Testis (tissue), 3 donors: ENCODE measurements around the gene CPZ. TPM values are rescaled to one million over a fixed set of nuclear protein-coding genes. Genes with fewer than 3 reads are reported as not detected.

Experiments used
- DNase-seq: peaks from one replicate; pipeline ENCODE4 v3.0.0-alpha.2; 2019
- H3K27ac ChIP-seq, 2 donors: fragments of 200-600 bp; sonication (generic); one replicate each; pipeline ENCODE4 v1.5.1; 2019
- H3K27me3 ChIP-seq: fragments of 200-600 bp; sonication (generic); one replicate; pipeline ENCODE4 v1.5.1; 2019
- H3K36me3 ChIP-seq: fragments of 200-600 bp; sonication (generic); one replicate; pipeline ENCODE4 v1.5.1; 2017; ENCODE audit warnings: low read depth; ENCODE audit errors: missing control alignments
- H3K4me1 ChIP-seq: fragments of 200-600 bp; sonication (generic); one replicate; pipeline ENCODE4 v1.5.1; 2019
- H3K4me3 ChIP-seq, 2 donors: fragments of 200-600 bp; sonication (generic); one replicate each; pipeline ENCODE4 v1.5.1; 2017 to 2019
- H3K9me3 ChIP-seq: fragments of 200-600 bp; sonication (generic); one replicate; pipeline ENCODE4 v1.5.1; 2017
- POLR2A ChIP-seq: fragments of 450-650 bp; IDR thresholded peaks from one replicate; pipeline ENCODE4 v1.6.1; 2017; ENCODE audit warnings: antibody characterized with exemption, mild to moderate bottlenecking, moderate library complexity
- WGBS, 2 donors: methylation state at CpG; one replicate each; pipeline ENCODE4 v1.1.5; 2018; 5-methylcytosine and 5-hydroxymethylcytosine counted together
- intact Hi-C: fragments of 100-400 bp; cut with DNase I; formaldehyde crosslinking; loops from one replicate; pipeline ENCODE4 v1.15.1; 2023; ENCODE audit warnings: low total_unique reads
- polyA plus RNA-seq: library from polyadenylated mRNA; stranded (reverse); fragments of 350-450 nt; fragmentation: Illumina TruSeq; extraction: RNeasy Lipid Tissue Mini Kit (QIAGEN cat#74804); gene quantifications from one replicate; pipeline ENCODE4 v1.2.3, GENCODE V29; 2014; ENCODE audit warnings: low read depth, low replicate concordance; ENCODE audit not compliant: insufficient read depth
- total RNA-seq, 2 donors: library from RNA; depleted of rRNA; stranded (reverse); fragments of >200 nt; gene quantifications; one replicate each; pipeline ENCODE4 v1.2.3, GENCODE V29; 2016
- TF ChIP-seq, protein P1 (sequence below), 3 experiments: fragments of 450-650 bp in 2 of 3; fragments of 200-600 bp in 1 of 3; sonication (generic) in 1 of 3; IDR thresholded peaks; one replicate each; pipeline ENCODE4 v1.5.1; 2016 to 2019; ENCODE audit warnings: antibody characterized with exemption in 3 of 3, mild to moderate bottlenecking in 2 of 3, moderate library complexity in 1 of 3

CPZ gene
- total and polyA plus RNA-seq, 3 donors from 2014 or later: 2.0 to 21.9 (median 10.2) TPM

DNA sequence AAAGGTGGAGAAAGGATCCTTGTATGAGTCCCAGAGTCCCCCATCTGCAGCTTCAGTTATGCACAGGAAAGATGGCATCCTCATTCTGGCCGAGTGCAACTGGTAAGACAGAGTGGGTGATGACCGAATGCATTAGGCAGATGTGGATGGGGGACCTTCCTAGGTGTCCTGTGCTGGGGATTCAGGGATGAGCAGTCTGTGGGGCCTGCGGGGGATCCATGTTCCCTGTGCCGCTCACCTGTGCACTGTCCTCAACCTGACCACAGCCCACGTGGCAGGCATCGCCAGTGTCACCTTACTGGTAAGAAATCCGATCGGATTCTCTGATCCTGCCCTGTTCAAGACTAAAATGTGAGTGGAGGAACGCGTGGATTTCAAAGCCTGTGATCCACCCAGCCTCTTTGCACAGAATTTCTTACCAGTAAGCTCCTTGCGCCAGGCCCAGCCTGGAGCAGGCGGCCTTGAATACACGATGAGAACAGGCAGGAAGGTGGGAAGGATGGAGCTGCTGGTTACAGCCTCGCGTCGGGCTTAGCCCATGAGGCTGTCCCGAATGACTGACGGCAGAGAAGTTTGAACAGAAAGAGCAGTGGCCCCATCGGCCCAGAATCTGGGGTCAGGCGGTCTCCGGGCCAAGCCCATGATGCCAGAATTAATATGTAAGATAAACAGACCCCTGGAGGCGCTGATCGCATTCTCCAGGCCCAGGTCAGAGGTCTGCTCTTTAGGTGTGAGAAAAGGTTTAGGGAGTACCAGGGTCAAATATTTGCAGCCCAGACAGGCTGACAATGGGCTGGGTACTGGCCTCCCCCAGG lies 56.5 kb downstream of the CPZ start:
- Histone ChIP-seq H3K4me3 (no peak overlapping the region), H3K9me3 (no peaks in the 10 kb centered on the region), H3K27ac (no peak overlapping the region), H3K36me3 (no peaks in the 10 kb centered on the region), H3K27me3 (no peaks in the 10 kb centered on the region), H3K4me1 (no peaks in the 10 kb centered on the region)
- no peak for DNase-seq
- TF ChIP-seq, protein P1, sequence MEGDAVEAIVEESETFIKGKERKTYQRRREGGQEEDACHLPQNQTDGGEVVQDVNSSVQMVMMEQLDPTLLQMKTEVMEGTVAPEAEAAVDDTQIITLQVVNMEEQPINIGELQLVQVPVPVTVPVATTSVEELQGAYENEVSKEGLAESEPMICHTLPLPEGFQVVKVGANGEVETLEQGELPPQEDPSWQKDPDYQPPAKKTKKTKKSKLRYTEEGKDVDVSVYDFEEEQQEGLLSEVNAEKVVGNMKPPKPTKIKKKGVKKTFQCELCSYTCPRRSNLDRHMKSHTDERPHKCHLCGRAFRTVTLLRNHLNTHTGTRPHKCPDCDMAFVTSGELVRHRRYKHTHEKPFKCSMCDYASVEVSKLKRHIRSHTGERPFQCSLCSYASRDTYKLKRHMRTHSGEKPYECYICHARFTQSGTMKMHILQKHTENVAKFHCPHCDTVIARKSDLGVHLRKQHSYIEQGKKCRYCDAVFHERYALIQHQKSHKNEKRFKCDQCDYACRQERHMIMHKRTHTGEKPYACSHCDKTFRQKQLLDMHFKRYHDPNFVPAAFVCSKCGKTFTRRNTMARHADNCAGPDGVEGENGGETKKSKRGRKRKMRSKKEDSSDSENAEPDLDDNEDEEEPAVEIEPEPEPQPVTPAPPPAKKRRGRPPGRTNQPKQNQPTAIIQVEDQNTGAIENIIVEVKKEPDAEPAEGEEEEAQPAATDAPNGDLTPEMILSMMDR (IDR thresholded peaks at IDR 0.05): no peak
- no peak for TF ChIP-seq POLR2A
- 66 to 85% methylated on average over 15 to 23 of the region's 23 CpGs for WGBS, 2 donors
- intact Hi-C loops: no loop called here

DNA sequence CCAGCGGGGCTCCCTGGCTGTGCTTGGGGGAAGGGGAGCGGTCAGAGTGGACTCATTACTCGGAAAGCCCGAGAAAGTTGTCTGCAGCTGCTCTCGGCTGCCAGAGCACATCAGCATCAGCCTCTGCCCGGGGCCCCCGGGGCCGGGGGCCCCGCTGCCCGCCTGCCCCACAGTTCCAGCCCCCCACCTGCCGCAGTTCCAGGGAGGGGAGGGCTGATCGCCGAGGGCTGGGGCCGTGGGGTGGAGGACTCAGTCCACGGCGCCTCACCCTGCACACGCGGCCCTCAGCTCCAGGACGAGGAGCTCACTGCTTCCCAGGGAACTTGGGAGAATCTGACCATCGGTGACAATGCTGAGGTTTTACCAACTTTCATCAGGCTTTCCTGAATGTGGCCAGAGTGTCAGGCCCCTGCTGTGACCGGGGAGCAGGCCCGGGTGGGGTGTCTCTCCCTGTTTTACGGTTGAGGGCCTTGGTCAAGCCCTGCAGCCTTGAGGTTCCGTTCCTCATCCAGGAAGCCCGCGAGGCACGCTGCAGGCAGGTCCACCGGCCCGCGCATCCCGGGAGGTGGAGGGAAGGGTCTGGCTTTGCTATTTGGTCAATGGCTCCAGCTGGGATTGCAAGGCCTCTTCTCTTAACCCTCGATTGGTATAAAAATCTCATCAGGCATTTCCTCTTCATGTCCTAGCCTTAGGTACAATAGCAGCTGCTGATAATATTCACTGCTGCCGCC lies 57.2 kb downstream of the CPZ start:
- Histone ChIP-seq H3K27ac (no peak overlapping the region), H3K4me3 (no peak overlapping the region), H3K27me3 (no peaks in the 10 kb centered on the region), H3K9me3 (no peaks in the 10 kb centered on the region), H3K4me1 (no peaks in the 10 kb centered on the region), H3K36me3 (no peaks in the 10 kb centered on the region)
- no peak for DNase-seq
- 41 to 53% methylated on average over 14 to 32 of the region's 33 CpGs for WGBS, 2 donors
- TF ChIP-seq POLR2A: no peak
- TF ChIP-seq, protein P1 (IDR thresholded peaks at IDR 0.05): no peak
- intact Hi-C loops: no loop called here

- no peaks in the 10 kb centered on the region for H3K36me3 ChIP-seq
- H3K27me3 ChIP-seq: no peaks in the 10 kb centered on the region
- no peak overlapping the region for H3K27ac ChIP-seq
- no peak for DNase-seq
- no peaks in the 10 kb centered on the region for H3K9me3 ChIP-seq
- TF ChIP-seq, protein P1 (IDR thresholded peaks at IDR 0.05): no peak
- no peak for TF ChIP-seq POLR2A
- 88% methylated on average over 14 to 18 of the region's 18 CpGs for WGBS, 2 donors
- intact Hi-C loops: no loop called here
- H3K4me3 ChIP-seq: no peak overlapping the region
- H3K4me1 ChIP-seq: no peaks in the 10 kb centered on the region
Measured at GRCh38 chr4:8651661-8652180, 59.2 kb downstream of the CPZ start.

GRCh38 chr4:8652181-8653078 lies 59.9 kb downstream of the CPZ start:
- Histone ChIP-seq H3K9me3 (no peaks in the 10 kb centered on the region), H3K36me3 (no peaks in the 10 kb centered on the region), H3K4me1 (no peaks in the 10 kb centered on the region), H3K4me3 (no peak overlapping the region), H3K27me3 (no peaks in the 10 kb centered on the region), H3K27ac (no peak overlapping the region)
- intact Hi-C loops: no loop called here
- DNase-seq: no peak
- 55 to 75% methylated on average over 6 to 25 of the region's 25 CpGs for whole genome bisulfite sequencing, 2 donors
- TF ChIP-seq, protein P1 (IDR thresholded peaks at IDR 0.05): no peak
- no peak for TF ChIP-seq POLR2A
